Tibial nerve (tissue), 4 donors: ENCODE results near the gene ADAMTS17.

Source experiments
- EP300 ChIP-seq, 2 donors: sonication (generic); formaldehyde crosslinking; IDR thresholded peaks; one replicate each; pipeline ENCODE4 v1.6.1; 2017; ENCODE audit warnings: antibody characterized with exemption in 2 of 2, mild to moderate bottlenecking in 1 of 2
- TF ChIP-seq, protein P1 (sequence below), 5 experiments: fragments of 200-600 bp in 3 of 5; fragments of 450-650 bp in 2 of 5; sonication (generic) in 3 of 5; IDR thresholded peaks; one replicate each; pipeline ENCODE4 v1.5.1; 2016 to 2019; ENCODE audit warnings: antibody characterized with exemption in 5 of 5, mild to moderate bottlenecking in 3 of 5, moderate library complexity in 2 of 5

DNA sequence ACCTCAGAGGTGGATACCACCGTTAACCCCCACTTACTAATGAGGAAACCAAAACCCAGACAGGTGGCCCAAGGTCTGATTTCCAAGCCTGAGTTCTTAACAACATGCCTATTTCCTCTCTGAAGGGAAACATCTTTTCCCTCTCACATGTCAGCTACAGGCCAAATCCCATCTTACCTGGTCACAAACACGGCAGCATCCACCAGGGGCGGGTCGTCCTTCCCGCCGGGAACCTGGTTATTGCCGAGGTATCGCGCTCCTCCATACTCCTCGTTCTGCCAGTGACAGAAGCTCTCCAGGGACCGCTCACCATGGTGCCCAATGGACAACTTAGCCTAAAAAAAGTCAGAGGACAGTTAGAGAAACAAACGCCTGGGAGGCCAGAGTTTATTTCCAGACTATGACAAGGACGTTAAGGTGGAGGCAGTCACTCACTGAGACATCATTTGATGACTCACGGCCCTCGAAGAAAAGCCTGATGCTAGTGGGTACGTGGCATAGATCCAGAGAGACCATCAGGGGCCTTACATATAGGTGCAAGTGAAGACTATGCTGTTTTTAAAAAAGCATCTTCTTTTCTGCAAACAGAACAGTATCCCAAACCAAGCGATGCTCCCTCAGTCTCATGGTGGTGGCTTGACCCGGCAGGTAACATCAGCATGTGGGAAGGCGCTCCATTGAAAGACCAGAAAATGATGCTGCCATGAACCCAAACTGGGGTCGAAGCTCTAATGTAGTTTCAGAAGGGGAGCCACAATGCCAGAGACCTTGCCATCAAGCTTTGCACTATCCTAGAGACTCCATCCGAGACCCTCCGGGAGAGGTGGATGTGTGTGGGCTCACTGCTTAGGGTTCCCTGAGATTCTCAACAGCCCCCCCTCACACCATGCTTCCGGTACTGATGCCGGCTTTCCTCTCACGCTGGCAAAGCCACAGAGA lies 80.2 kb downstream of the ADAMTS17 start:
- TF ChIP-seq, protein P1, sequence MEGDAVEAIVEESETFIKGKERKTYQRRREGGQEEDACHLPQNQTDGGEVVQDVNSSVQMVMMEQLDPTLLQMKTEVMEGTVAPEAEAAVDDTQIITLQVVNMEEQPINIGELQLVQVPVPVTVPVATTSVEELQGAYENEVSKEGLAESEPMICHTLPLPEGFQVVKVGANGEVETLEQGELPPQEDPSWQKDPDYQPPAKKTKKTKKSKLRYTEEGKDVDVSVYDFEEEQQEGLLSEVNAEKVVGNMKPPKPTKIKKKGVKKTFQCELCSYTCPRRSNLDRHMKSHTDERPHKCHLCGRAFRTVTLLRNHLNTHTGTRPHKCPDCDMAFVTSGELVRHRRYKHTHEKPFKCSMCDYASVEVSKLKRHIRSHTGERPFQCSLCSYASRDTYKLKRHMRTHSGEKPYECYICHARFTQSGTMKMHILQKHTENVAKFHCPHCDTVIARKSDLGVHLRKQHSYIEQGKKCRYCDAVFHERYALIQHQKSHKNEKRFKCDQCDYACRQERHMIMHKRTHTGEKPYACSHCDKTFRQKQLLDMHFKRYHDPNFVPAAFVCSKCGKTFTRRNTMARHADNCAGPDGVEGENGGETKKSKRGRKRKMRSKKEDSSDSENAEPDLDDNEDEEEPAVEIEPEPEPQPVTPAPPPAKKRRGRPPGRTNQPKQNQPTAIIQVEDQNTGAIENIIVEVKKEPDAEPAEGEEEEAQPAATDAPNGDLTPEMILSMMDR (IDR thresholded peaks at IDR 0.05): no peak
- no peak for TF ChIP-seq EP300 (IDR thresholded peaks at IDR 0.05)
